GM19452 (cell line): ENCODE measurements around the gene SHC2.

ENCODE experiments used
- ATAC-seq: cut with Tn5 transposase; IDR thresholded peaks from one replicate; pipeline ENCODE4 v1.9.1; 2021; ENCODE audit not compliant: unreplicated experiment

The SHC2 gene, protein sequence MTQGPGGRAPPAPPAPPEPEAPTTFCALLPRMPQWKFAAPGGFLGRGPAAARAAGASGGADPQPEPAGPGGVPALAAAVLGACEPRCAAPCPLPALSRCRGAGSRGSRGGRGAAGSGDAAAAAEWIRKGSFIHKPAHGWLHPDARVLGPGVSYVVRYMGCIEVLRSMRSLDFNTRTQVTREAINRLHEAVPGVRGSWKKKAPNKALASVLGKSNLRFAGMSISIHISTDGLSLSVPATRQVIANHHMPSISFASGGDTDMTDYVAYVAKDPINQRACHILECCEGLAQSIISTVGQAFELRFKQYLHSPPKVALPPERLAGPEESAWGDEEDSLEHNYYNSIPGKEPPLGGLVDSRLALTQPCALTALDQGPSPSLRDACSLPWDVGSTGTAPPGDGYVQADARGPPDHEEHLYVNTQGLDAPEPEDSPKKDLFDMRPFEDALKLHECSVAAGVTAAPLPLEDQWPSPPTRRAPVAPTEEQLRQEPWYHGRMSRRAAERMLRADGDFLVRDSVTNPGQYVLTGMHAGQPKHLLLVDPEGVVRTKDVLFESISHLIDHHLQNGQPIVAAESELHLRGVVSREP

DNA sequence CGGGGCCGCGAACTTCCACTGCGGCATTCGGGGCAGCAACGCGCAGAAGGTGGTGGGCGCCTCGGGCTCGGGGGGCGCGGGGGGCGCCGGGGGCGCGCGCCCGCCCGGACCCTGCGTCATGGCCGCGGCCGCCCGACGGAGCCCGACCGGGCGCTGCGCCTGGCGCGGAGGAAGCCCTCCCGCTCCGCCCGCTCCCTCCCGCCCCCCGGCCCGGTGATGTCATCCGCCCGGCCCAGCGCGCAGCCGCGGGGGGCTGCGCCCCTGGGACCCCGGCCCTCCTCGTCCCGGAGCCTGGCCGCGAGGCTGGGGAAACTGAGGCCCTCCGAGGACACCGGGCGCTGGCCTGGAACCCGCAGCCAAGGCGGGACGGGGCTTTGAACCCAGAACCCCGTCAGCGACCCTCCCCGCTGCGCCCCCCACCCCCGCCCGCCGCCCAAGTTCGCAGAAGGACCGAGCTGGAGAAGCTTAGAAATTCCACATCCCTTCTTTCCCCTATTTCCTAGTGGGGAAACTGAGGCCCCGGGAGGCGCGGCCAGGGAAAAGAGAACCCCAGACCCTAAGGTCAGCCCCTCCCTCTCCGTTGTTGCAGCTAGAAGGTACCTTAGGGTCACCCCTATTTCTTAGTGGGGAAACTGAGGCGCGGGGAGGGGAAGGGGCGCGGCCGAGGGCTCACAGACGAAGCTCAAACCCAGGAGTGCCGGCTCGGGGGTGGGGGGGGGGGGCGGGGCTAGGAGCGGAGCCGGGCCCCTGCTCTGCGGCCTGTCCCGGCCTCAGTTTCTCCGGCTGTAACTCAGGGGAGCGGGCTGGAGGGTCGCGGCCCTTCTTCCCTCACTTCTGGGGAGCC lies at the start of gene SHC2:
Gene SHC2 (minus strand): TSS at position 157 of the 844 bp plus-strand sequence. CDS start 37 bp downstream, at position 120.
- no peak for ATAC-seq

DNA sequence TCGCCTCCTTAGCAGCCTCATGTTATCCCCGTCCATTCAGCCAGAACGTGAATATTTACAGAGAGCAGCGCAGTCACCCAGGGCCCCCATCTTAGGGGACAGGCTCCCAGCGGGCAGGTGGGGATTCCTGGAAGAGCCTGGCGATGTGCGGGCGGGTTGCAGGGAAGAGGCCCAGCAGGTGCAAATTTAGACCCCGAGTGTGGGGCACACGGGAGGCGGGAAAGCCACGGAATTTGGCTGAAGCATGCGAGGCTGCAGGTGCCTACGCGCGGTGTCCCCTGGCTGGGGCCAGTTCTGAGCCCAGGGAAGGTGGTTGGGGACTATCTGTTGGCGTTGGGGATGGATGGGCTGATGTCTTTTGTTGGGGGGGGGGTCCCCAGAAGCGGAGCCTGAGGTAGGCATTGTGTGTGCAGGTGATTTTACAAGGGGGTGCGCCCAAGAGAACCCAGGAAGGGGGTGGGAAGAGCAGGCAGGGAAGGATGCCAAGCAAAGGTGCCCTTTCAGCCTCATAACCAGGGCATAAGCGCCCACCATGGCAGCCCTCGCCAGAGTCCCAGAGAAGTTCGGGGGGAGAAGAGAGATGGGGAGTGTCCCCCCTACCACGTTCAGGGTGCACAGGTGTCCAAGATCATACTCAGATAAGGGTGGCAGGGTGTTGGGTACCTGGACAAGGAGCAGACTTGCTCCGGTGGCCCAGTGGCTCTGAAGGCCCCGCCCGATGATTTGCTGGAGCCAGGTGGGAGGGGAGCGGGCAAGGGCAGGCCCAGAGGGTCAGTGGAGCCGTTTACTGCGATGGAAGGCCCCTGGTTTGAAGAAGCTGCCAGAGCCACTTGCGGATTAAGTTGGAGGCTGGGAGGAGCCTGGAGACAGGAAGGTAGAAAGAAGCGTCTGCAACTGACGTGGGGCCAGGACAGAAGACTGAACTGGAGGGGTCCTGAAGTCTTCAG lies 47.6 kb upstream of the SHC2 start:
- ATAC-seq = no peak

DNA sequence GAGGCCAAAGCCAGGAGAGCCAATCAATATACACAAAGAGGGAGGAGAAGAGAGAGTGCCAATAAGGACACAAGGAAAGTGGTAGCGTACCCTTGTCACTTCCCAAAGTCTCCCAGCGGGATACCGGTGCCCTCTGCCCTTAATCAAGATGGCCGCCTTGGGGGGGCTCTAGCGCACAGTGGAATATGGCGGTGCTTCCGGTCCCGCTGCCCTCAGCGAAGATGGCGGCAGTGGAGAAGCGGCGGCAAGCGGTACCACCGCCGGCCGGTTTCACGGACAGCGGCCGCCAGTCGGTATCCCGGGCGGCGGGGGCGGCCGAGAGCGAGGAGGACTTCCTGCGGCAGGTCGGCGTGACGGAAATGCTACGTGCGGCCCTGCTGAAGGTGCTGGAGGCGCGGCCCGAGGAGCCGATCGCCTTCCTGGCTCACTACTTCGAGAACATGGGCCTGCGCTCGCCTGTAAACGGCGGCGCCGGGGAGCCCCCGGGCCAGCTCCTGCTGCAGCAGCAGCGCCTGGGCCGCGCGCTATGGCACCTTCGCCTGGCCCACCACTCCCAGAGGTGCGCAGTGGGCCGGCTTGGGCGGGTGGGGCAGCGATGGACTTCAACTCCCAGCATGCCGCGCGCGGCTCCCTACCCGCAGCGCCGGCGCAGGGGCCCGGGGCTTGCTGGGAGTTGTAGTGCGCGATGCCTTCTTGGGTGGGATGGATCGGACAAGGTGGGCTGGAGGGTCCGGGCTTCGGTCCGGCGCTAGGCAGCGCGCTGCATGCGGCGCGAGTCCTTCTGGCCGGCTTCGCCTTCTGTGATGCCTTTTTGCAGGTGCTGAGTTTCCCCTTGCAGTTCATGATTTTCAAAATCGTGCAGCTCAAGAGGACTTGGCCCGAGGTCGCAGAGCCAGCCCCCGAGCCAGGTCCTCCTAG lies 46.7 kb upstream of the SHC2 start, which contains the start of gene TPGS1:
Gene TPGS1 (plus strand): TSS at position 212 of the 918 bp plus-strand sequence. CDS start 10 bp downstream, at position 222.
- peak; percentile 57 for ATAC-seq

GRCh38 chr19:506404-507285 lies 45.8 kb upstream of the SHC2 start:
- ATAC-seq = peak; percentile 64

- no peak for ATAC-seq
Measured at GRCh38 chr19:504616-505015, 43.8 kb upstream of the SHC2 start.

DNA sequence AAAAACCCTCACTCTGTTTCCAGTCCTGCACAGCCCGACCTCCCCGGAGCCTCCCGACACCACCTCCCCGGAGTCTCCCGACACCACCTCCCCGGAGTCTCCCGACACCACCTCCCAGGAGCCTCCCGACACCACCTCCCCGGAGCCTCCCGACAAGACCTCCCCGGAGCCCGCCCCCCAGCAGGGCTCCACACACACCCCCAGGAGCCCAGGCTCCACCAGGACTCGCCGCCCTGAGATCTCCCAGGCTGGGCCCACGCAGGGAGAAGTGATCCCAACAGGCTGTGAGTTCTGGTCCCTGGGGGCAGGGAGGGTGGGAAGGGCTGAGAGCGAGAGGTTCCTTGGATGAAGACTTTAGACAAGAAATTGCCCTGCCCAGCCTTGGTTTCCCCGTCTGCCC lies 40.8 kb upstream of the SHC2 start:
- no peak for ATAC-seq

- no peak for ATAC-seq
Measured at GRCh38 chr19:498977-499623, 38.3 kb upstream of the SHC2 start.

DNA sequence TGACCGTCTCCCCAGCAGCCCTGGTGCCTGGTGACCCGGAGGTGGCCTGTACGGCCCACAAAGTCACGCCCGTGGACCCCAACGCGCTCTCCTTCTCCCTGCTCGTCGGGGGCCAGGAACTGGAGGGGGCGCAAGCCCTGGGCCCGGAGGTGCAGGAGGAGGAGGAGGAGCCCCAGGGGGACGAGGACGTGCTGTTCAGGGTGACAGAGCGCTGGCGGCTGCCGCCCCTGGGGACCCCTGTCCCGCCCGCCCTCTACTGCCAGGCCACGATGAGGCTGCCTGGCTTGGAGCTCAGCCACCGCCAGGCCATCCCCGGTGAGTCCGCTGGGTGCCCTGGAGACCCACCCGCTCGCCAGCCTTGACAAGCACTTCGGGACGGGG lies 37.7 kb upstream of the SHC2 start:
- ATAC-seq = no peak

DNA sequence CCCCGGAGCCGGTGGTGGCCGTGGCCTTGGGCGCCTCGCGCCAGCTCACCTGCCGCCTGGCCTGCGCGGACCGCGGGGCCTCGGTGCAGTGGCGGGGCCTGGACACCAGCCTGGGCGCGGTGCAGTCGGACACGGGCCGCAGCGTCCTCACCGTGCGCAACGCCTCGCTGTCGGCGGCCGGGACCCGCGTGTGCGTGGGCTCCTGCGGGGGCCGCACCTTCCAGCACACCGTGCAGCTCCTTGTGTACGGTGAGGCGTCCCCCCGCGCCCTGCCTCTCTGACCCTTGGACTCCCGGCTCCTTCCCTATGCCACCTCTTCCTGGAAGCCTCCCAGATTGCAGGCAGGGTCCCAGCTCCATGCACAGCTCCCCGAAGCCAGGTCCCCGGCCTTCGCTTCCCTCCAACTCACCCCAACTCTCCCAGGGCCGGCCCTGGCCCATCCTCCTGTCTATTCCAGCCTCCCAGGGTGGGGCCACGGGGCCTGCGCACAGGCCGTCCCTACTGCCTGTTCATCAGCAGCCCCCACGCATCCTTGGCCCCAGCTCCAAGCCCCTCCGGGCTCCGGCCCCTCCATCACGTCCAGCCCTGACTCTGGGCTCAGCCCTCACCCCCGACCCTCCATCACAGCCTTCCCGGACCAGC lies 37.2 kb upstream of the SHC2 start:
- no peak for ATAC-seq

DNA sequence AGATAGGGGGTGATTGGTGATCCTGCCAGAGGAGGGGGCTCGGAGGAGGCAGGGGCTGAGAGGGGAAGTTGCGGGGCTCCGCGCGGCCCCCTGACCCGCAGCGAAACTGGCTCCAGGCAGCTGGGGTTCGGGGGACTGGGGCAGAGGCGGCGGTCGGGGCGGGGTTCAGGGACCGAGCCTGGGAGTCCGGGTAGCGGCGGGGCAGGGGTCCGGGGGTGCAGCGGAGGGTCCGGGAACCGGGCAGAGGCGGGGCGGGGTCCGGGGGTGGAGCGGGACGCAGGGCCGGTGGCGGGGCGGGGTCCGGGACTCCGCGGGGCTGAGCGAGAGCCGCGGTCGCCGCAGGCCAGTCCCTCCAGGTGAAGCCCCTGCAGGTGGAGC lies 36.6 kb upstream of the SHC2 start:
- no peak for ATAC-seq

DNA sequence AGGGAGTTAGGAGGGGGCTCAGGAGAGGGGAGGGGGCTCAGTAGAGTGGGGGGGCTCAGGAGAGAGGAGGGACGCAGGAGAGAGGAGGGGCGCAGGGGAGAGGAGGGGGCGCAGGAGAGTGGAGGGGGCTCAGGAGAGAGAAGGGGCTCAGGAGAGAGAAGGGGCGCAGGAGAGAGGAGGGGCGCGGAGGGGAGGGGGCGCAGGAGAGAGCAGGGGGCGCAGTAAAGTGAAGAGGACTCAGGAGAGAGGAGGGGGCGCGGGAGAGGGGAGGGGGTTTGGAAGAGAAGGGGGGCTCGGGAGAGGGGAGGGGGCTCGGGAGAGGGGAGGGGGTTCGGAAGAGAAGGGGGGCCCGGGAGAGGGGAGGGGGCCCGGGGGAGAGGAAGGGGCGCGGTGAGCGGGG lies 36.2 kb upstream of the SHC2 start:
- ATAC-seq = no peak

DNA sequence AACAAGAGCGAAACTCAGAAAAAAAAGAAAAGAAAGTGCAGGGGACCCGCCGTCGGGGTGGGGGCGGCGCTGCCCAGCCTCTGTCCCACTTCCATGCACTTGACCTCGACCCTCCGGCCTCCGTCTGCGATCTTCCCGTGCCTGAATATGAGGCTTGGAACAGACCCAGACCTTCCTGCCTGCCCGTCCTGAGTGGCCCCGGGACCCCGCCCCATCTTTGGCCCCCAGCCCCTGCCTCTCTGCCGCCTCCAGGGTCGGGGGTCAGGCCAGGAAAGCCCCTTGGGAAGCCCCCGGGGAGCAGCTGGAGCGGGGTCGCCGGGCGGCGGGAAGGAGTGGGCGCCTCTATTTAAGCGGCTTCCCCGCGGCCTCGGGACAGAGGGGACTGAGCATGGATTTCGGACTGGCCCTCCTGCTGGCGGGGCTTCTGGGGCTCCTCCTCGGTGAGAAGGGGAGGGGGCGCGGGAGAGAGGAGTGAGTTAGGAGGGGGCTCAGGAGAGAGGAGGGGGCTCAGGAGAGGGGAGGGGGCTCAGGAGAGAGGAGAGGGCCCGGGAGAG lies 35.4 kb upstream of the SHC2 start, which contains the start of gene MADCAM1:
Gene MADCAM1 (plus strand): TSS at position 375 of the 554 bp plus-strand sequence. CDS start 14 bp downstream, at position 389.
- no peak for ATAC-seq

GRCh38 chr19:495402-496111 lies 34.7 kb upstream of the SHC2 start:
- ATAC-seq = no peak

DNA sequence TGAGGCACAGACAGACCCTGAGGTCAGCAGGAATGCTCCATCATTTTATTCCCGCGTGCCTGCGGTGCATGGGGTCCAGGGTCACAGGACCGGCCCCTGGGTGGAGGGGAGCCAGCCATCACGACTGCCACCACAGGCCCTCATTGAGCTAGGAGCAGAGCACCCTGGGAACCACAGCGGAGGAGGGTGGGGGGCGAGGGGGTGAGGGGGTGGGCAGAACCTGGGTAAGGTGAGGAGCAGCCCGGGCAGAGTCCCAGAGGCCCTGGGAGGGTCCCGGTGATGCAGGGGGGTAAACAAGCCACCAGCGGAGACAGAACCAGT lies 34.2 kb upstream of the SHC2 start:
- ATAC-seq = no peak

GRCh38 chr19:494171-495080 lies 33.6 kb upstream of the SHC2 start:
- no peak for ATAC-seq
